ENCODE results near the gene UBE2M.

The UBE2M gene

GRCh38 chr19:58516246-58516836 is 42.1 kb downstream of the UBE2M start:
- Histone ChIP-seq H3K27me3 (ENCODE audit: insufficient read depth, low read length, poor library complexity) (no peaks in the 10 kb centered on the region), H3K27ac (ENCODE audit: low read length) (no peak overlapping the region), H3K9me3 (ENCODE audit: insufficient read depth, low read length, severe bottlenecking) (no peaks in the 10 kb centered on the region), H3K79me2 (ENCODE audit: insufficient read depth, low read length) (peaks cover 60% of the 10 kb centered on the region), H3K4me1 (ENCODE audit: insufficient read depth, low read length) (peaks cover 63% of the 10 kb centered on the region), H3K4me3 (ENCODE audit: low read depth in 1 of 2, low read length in 2 of 2) (no peak overlapping the region), H3K4me2 (ENCODE audit: insufficient read depth, low read length) (peak overlapping the region; percentile 98), H2AFZ (ENCODE audit: low read depth, low read length) (no peak overlapping the region), H3K36me3 (ENCODE audit: insufficient read depth, low read length) (peaks cover 29% of the 10 kb centered on the region), H3K9ac (ENCODE audit: low read depth, low read length) (peak overlapping the region; percentile 79; the same call in 1 of the 2 replicates), H4K20me1 (ENCODE audit: insufficient read depth, low read length) (peaks cover 21% of the 10 kb centered on the region)
- ATAC-seq (ENCODE audit: insufficient read depth, low read depth) = no peak
- DNase-seq = no peak
- TF ChIP-seq CTCF (IDR thresholded peaks at IDR 0.05; ENCODE audit: borderline replicate concordance, extremely low read depth, low read length, poor library complexity, severe bottlenecking) = no peak

- peaks cover 21% of the 10 kb centered on the region for H4K20me1 ChIP-seq (ENCODE audit: insufficient read depth, low read length)
- no peak overlapping the region for H2AFZ ChIP-seq (ENCODE audit: low read depth, low read length)
- H3K9ac ChIP-seq (ENCODE audit: low read depth, low read length) = peak overlapping the region; percentile 79
- peaks cover 58% of the 10 kb centered on the region for H3K79me2 ChIP-seq (ENCODE audit: insufficient read depth, low read length)
- 0 out of 2 replicates have a peak overlapping the region, but pooled peaks have one; percentile 25 for H3K27ac ChIP-seq (ENCODE audit: low read length)
- H3K9me3 ChIP-seq (ENCODE audit: insufficient read depth, low read length, severe bottlenecking) = no peaks in the 10 kb centered on the region
- no peak for ATAC-seq (ENCODE audit: insufficient read depth, low read depth)
- TF ChIP-seq EZH2 (IDR thresholded peaks at IDR 0.05; ENCODE audit: borderline replicate concordance, low read depth, low read length, severe bottlenecking) (no peak), CTCF (IDR thresholded peaks at IDR 0.05; ENCODE audit: borderline replicate concordance, extremely low read depth, low read length, poor library complexity, severe bottlenecking) (no peak)
- no peak for DNase-seq
- peak overlapping the region; percentile 98 for H3K4me2 ChIP-seq (ENCODE audit: insufficient read depth, low read length)
- peaks cover 29% of the 10 kb centered on the region for H3K36me3 ChIP-seq (ENCODE audit: insufficient read depth, low read length)
- no peaks in the 10 kb centered on the region for H3K27me3 ChIP-seq (ENCODE audit: insufficient read depth, low read length, poor library complexity)
- 0 out of 4 replicates have a peak overlapping the region, but pooled peaks of 1 of the 2 experiments have one; percentile 39 for H3K4me3 ChIP-seq (ENCODE audit: low read depth in 1 of 2, low read length in 2 of 2)
- peaks cover 58% of the 10 kb centered on the region for H3K4me1 ChIP-seq (ENCODE audit: insufficient read depth, low read length)
Measured at GRCh38 chr19:58515259-58515658, 43.2 kb downstream of the UBE2M start.

- no peak for DNase-seq
- H3K9ac ChIP-seq (ENCODE audit: low read depth, low read length) = peak overlapping the region; percentile 79
- peak overlapping the region; percentile 9; the same call in 1 of the 2 replicates for H2AFZ ChIP-seq (ENCODE audit: low read depth, low read length)
- no peaks in the 10 kb centered on the region for H3K9me3 ChIP-seq (ENCODE audit: insufficient read depth, low read length, severe bottlenecking)
- H3K4me2 ChIP-seq (ENCODE audit: insufficient read depth, low read length) = peak overlapping the region; percentile 98
- H3K4me3 ChIP-seq (ENCODE audit: low read depth in 1 of 2, low read length in 2 of 2) = peak overlapping the region; percentile 56 to 94; a peak in 3 of 4 replicates
- peaks cover 55% of the 10 kb centered on the region for H3K4me1 ChIP-seq (ENCODE audit: insufficient read depth, low read length)
- no peak for ATAC-seq (ENCODE audit: insufficient read depth, low read depth)
- peaks cover 21% of the 10 kb centered on the region for H4K20me1 ChIP-seq (ENCODE audit: insufficient read depth, low read length)
- H3K27me3 ChIP-seq (ENCODE audit: insufficient read depth, low read length, poor library complexity) = no peaks in the 10 kb centered on the region
- TF ChIP-seq EZH2 (IDR thresholded peaks at IDR 0.05; ENCODE audit: borderline replicate concordance, low read depth, low read length, severe bottlenecking) (no peak), CTCF (IDR thresholded peaks at IDR 0.05; ENCODE audit: borderline replicate concordance, extremely low read depth, low read length, poor library complexity, severe bottlenecking) (no peak)
- H3K27ac ChIP-seq (ENCODE audit: low read length) = peak overlapping the region; percentile 91
- H3K36me3 ChIP-seq (ENCODE audit: insufficient read depth, low read length) = peaks cover 29% of the 10 kb centered on the region
- peaks cover 54% of the 10 kb centered on the region for H3K79me2 ChIP-seq (ENCODE audit: insufficient read depth, low read length)
Measured at GRCh38 chr19:58514564-58515022, 43.8 kb downstream of the UBE2M start.

All from DND-41 (cell line).